GM19351 (cell line): ENCODE results near the gene AKIRIN1.
"Not testable (repeated sequence)": the region's sequence is repeated elsewhere in the genome, so short reads cannot be mapped to it uniquely, and the experiment has no call there.

Experiments
- ATAC-seq: cut with Tn5 transposase; IDR thresholded peaks from one replicate; pipeline ENCODE4 v1.9.1; 2021; ENCODE audit warnings: mild to moderate bottlenecking, moderate library complexity; ENCODE audit not compliant: unreplicated experiment

AKIRIN1 gene

GRCh38 chr1:38994196-38994595 lies 3.1 kb downstream of the AKIRIN1 start:
- no peak for ATAC-seq

- ATAC-seq, result no peak
Measured at GRCh38 chr1:38997034-38997900, 6.2 kb downstream of the AKIRIN1 start.

GRCh38 chr1:38997901-38998190 lies 6.8 kb downstream of the AKIRIN1 start:
- no peak for ATAC-seq

GRCh38 chr1:39001516-39002421 lies 10.7 kb downstream of the AKIRIN1 start:
- no peak for ATAC-seq

GRCh38 chr1:39003281-39003680 lies 12.2 kb downstream of the AKIRIN1 start:
- ATAC-seq, result no peak

GRCh38 chr1:39003794-39004193 lies 12.7 kb downstream of the AKIRIN1 start:
- ATAC-seq, result no peak

GRCh38 chr1:39006287-39006686 lies 15.2 kb downstream of the AKIRIN1 start:
- ATAC-seq, result no peak

GRCh38 chr1:39006726-39007645 lies 15.9 kb downstream of the AKIRIN1 start:
- ATAC-seq, result no peak

GRCh38 chr1:39014956-39015355 lies 23.9 kb downstream of the AKIRIN1 start:
- not testable (repeated sequence) for ATAC-seq

- ATAC-seq, result no peak
Measured at GRCh38 chr1:39016604-39017171, 25.6 kb downstream of the AKIRIN1 start.

- ATAC-seq, result no peak
Measured at GRCh38 chr1:39017266-39017665, 26.2 kb downstream of the AKIRIN1 start.

- ATAC-seq, result not testable (repeated sequence)
Measured at GRCh38 chr1:39020494-39020893, 29.4 kb downstream of the AKIRIN1 start.

GRCh38 chr1:39021426-39021825 lies 30.4 kb downstream of the AKIRIN1 start:
- ATAC-seq, result no peak

GRCh38 chr1:39023140-39023539 lies 32.1 kb downstream of the AKIRIN1 start:
- no peak for ATAC-seq

GRCh38 chr1:39026051-39026865 lies 35.2 kb downstream of the AKIRIN1 start, which contains the start of gene NDUFS5:
TSS of gene NDUFS5 (plus strand) at chr1:39026350. CDS start at chr1:39028725, 2,375 bp downstream.
- ATAC-seq, result peak; percentile 83

- ATAC-seq, result no peak
Measured at GRCh38 chr1:39026866-39027507, 35.9 kb downstream of the AKIRIN1 start.

GRCh38 chr1:39034114-39034654 lies 43.1 kb downstream of the AKIRIN1 start:
- no peak for ATAC-seq

GRCh38 chr1:39036678-39037077 lies 45.6 kb downstream of the AKIRIN1 start:
- ATAC-seq, result no peak

- no peak for ATAC-seq
Measured at GRCh38 chr1:39043513-39043912, 52.4 kb downstream of the AKIRIN1 start.
